ENCODE results near the gene ZFYVE21. TPM values are rescaled to one million over a fixed set of nuclear protein-coding genes. Genes with fewer than 3 reads are reported as not detected.
A peak's percentile ranks its signal among the peaks of the same experiment; 100 is the strongest.

Gene ZFYVE21
- polyA plus RNA-seq (2011; rRNA removed) (28.7 and 29.0 TPM in 2 replicates), polyA plus RNA-seq (2017; fragmentation: RNase III; extraction: RNeasy Plus Mini Kit Qiagen cat#74134 plus additional on column Dnase treatment) (29.1 to 34.1 TPM (median 33.0 TPM) in 3 replicates), polyA minus RNA-seq (2011; rRNA and poly(A)+ RNA removed) (11.0 and 13.4 TPM in 2 replicates)
- 52.6 and 58.6 TPM in 2 replicates for polyA plus RNA-seq (2012; cell fraction: cytosol; rRNA removed)
- 49.6 and 65.5 TPM in 2 replicates for polyA plus RNA-seq (2012; cell fraction: nucleus; rRNA removed)

DNA sequence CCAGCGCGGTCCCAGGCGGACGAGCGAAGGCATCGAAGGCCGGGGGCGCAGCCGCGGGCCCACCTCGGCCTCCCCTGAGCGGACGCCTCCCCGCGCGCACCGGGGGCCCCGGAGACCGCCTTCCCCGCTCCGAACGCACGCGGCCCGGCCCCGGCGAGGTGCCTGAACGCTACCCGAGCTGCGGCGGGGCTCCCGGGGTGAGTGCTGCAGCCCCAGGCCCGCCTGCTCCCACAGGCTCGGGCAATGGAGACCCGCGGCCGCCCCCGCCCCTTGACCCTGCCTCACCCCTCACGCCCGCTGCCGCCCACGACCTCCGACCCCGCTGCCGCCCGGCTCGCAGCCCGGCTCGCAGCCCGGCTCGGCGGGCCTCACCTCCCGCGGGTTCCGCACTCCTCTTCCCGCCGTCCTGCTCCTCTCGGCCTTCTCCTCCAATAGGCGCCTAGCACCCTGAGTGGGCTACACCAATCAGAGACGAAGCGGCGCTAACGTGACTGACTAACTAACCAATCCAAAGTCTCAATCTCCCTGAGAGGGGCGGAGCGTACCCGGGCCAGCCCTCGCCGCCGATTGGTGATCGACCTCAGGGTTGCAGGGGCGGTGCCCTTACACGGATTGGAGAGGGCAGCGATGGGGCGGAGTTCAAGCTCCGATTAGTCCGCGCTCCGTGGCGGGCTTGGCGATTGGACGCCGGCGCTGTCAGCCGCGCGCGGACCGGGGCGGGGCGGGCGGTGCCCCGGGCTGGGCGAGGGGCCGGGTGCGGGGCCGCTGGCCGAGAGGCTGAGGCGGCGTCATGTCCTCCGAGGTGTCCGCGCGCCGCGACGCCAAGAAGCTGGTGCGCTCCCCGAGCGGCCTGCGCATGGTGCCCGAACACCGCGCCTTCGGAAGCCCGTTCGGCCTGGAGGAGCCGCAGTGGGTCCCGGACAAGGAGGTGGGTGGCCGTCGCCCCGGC, at the start of gene ZFYVE21, which contains the start of gene XRCC3:
Gene ZFYVE21 (plus strand): TSS at position 759 of the 949 bp plus-strand sequence. CDS start 32 bp downstream, at position 791.
Gene XRCC3 (minus strand): TSS at position 400 of the 949 bp plus-strand sequence. CDS start 4,364 bp downstream, outside the sequence.
- Histone ChIP-seq H3K27ac (peak within 1 kb of the TSS; percentile 81 to 95), H3K4me1 (peaks cover 19% of the 10 kb centered on the region; the same call in 2 of the 3 replicates), H3K9me3 (no peaks in the 10 kb centered on the region), H3K4me2 (peak within 1 kb of the TSS; percentile 84), H3K4me3 (peak within 1 kb of the TSS; percentile 80)
- TF ChIP-seq PBX3 (IDR thresholded peaks at IDR 0.05): peak; percentile 92
- TF ChIP-seq SREBF2 (IDR thresholded peaks at IDR 0.05): no peak
- TF ChIP-seq USF2 (IDR thresholded peaks at IDR 0.05): peak; percentile 85
- peak in 1 of 2 experiments; percentile 66; a peak in 3 of 5 replicates for TF ChIP-seq JUN (IDR thresholded peaks at IDR 0.05)
- peak; percentile 55 for TF ChIP-seq RFX5 (IDR thresholded peaks at IDR 0.05)
- 0 out of 2 replicates have a peak, but pooled peaks have one; percentile 21 for TF ChIP-seq MYC (IDR thresholded peaks at IDR 0.05; ENCODE audit: borderline replicate concordance, low read length)
- TF ChIP-seq ZC3H11A (IDR thresholded peaks at IDR 0.05): no peak
- TF ChIP-seq HOXB5 (CRISPR knock-in tag; IDR thresholded peaks at IDR 0.05): peak; percentile 59; the same call in 1 of the 2 replicates
- TF ChIP-seq CBX8 (IDR thresholded peaks at IDR 0.05): no peak
- TF ChIP-seq PHF8 (IDR thresholded peaks at IDR 0.05; ENCODE audit: borderline replicate concordance, low read depth): peak; percentile 65
- no peak for TF ChIP-seq NPAS2 (CRISPR knock-in tag; IDR thresholded peaks at IDR 0.05; ENCODE audit: borderline replicate concordance)
- peak; percentile 94 for TF ChIP-seq POLR2A (IDR thresholded peaks at IDR 0.05; ENCODE audit: low read length)
- TF ChIP-seq KDM5A (IDR thresholded peaks at IDR 0.05): peak; percentile 50; the same call in 1 of the 2 replicates
- TF ChIP-seq, protein P1, sequence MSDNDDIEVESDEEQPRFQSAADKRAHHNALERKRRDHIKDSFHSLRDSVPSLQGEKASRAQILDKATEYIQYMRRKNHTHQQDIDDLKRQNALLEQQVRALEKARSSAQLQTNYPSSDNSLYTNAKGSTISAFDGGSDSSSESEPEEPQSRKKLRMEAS (IDR thresholded peaks at IDR 0.05): peak; percentile 57
- TF ChIP-seq, protein P2, sequence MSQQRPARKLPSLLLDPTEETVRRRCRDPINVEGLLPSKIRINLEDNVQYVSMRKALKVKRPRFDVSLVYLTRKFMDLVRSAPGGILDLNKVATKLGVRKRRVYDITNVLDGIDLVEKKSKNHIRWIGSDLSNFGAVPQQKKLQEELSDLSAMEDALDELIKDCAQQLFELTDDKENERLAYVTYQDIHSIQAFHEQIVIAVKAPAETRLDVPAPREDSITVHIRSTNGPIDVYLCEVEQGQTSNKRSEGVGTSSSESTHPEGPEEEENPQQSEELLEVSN (IDR thresholded peaks at IDR 0.05; ENCODE audit: borderline replicate concordance, low read depth): peak; percentile 97
- no peak for TF ChIP-seq EHMT2 (IDR thresholded peaks at IDR 0.05; ENCODE audit: low read depth)
- TF ChIP-seq CHD4 (IDR thresholded peaks at IDR 0.05; ENCODE audit: borderline replicate concordance): no peak
- ChIA-PET CTCF (no interaction called here), POLR2A (interaction anchor here (1.2 to 1.5 kb wide), 3 partner anchors 9 to 15 kb away, joined by 3 to 7 read pairs (median 3); no protein-coding TSS in a partner anchor)
- ATAC-seq (peak; percentile 89 to 97), DNase-seq (ENCODE audit: low read depth in 1 of 2, low spot score in 1 of 2) (peak; percentile 99 to 100), FAIRE-seq (peak; percentile 92)
- 3% methylated on average over 44 of the region's 121 CpGs for WGBS (ENCODE audit: missing lambda C conversion rate)

GRCh38 chr14:103667671-103668070, 47.9 kb upstream of the ZFYVE21 start:
- POLR2A ChIA-PET: no interaction called here
- DNase-seq (ENCODE audit: low read depth in 1 of 2, low spot score in 1 of 2) (no peak), ATAC-seq (no peak), FAIRE-seq (no peak)
- no peak overlapping the region for H3K4me3 ChIP-seq
- TF ChIP-seq TP53 (CRISPR knock-in tag; IDR thresholded peaks at IDR 0.05) (no peak), HOXA7 (CRISPR knock-in tag; IDR thresholded peaks at IDR 0.05) (no peak), EHF (CRISPR knock-in tag; IDR thresholded peaks at IDR 0.05) (no peak), PHF8 (IDR thresholded peaks at IDR 0.05; ENCODE audit: borderline replicate concordance, low read depth) (no peak), RARB (CRISPR knock-in tag; IDR thresholded peaks at IDR 0.05) (no peak), BHLHE40 (IDR thresholded peaks at IDR 0.05; ENCODE audit: low read depth, low read length) (no peak), GATA3 (IDR thresholded peaks at IDR 0.05; ENCODE audit: borderline replicate concordance) (no peak), RCOR1 (IDR thresholded peaks at IDR 0.05; ENCODE audit: low read depth, low read length) (no peak), ELK1 (IDR thresholded peaks at IDR 0.05; ENCODE audit: low read depth, low read length) (no peak), CBX2 (IDR thresholded peaks at IDR 0.05; ENCODE audit: borderline replicate concordance, low read depth) (no peak), POLR2AphosphoS2 (conservative IDR thresholded peaks at IDR 0.05; ENCODE audit: low read length) (no peak), ZSCAN20 (CRISPR knock-in tag; IDR thresholded peaks at IDR 0.05) (no peak), HDAC2 (IDR thresholded peaks at IDR 0.05) (no peak)
- no peaks in the 10 kb centered on the region for H3K9me3 ChIP-seq
- no peak overlapping the region for H3K4me2 ChIP-seq
- H3K27ac ChIP-seq: no peak overlapping the region
- 90% methylated on average over 4 of the region's 4 CpGs for WGBS (ENCODE audit: missing lambda C conversion rate)
- CTCF ChIA-PET: interaction anchor here (0.9 to 1.3 kb wide), 4 partner anchors 10 to 24 kb away, joined by 3 read pairs; no protein-coding TSS in a partner anchor
- H3K4me1 ChIP-seq: no peaks in the 10 kb centered on the region

All from A549 (cell line).